DOHH2 (cell line): ENCODE data around the gene GABRG3.

ENCODE experiments used
- EZH2phosphoT487 ChIP-seq: fragments of 200-600 bp; sonication (generic); IDR thresholded peaks from 2 replicates; pipeline ENCODE4 v1.6.1; 2017; ENCODE audit warnings: borderline replicate concordance, mild to moderate bottlenecking, antibody characterized with exemption, low read length, moderate library complexity, mixed read lengths
- TF ChIP-seq, protein P1 (sequence below): fragments of 200-600 bp; sonication (generic); IDR thresholded peaks from one replicate; pipeline ENCODE4 v1.5.1; 2014; ENCODE audit warnings: antibody characterized with exemption, mild to moderate bottlenecking, low read depth, low read length; ENCODE audit not compliant: poor library complexity, severe bottlenecking

DNA sequence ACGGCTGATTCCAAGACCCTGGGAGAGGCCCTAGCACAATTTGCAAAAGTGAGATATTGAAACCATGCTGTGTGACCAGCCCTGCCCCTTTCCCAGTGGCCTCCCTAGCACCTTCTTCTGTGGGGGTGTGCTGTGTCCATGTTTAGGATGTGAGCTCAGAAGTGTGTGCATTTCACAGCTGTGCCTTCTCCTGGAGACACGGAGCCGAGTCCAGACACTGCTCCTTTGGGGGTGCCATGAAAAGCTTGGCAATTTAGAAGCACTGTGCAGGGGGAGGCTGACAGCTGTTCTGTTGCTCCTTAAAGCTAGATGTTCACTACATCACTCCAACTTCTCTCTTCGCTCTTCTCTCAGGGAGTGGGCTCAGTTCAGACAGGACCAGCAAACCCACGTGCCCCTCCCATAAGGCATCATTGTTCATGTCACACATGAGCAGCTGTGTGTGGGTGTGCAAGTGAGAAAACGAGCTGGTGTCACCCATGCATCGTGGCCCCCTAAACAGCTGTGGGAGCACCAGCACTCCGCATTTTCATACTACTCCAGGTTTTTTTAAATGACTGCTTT is 492.6 kb downstream of the GABRG3 start:
- no peak for TF ChIP-seq EZH2phosphoT487
- TF ChIP-seq, protein P1, sequence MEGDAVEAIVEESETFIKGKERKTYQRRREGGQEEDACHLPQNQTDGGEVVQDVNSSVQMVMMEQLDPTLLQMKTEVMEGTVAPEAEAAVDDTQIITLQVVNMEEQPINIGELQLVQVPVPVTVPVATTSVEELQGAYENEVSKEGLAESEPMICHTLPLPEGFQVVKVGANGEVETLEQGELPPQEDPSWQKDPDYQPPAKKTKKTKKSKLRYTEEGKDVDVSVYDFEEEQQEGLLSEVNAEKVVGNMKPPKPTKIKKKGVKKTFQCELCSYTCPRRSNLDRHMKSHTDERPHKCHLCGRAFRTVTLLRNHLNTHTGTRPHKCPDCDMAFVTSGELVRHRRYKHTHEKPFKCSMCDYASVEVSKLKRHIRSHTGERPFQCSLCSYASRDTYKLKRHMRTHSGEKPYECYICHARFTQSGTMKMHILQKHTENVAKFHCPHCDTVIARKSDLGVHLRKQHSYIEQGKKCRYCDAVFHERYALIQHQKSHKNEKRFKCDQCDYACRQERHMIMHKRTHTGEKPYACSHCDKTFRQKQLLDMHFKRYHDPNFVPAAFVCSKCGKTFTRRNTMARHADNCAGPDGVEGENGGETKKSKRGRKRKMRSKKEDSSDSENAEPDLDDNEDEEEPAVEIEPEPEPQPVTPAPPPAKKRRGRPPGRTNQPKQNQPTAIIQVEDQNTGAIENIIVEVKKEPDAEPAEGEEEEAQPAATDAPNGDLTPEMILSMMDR: no peak
